Keratinocyte (primary cell): Measurements from ENCODE around the gene TCERG1L.

ENCODE experiments used
- EZH2 ChIP-seq: IDR thresholded peaks from one replicate; pipeline ENCODE4 v1.6.1; 2012; ENCODE audit warnings: inconsistent platforms, mild to moderate bottlenecking, low read length, moderate library complexity
- TF ChIP-seq, protein P1 (sequence below), 3 experiments: IDR thresholded peaks in 1 of 3; conservative IDR thresholded peaks in 1 of 3; optimal IDR thresholded peaks in 1 of 3; 2 replicates in 2 of 3; 3 replicates in 1 of 3; pipeline versions ENCODE3 to v1.5.1; 2011; ENCODE audit warnings: low read length in 3 of 3, mild to moderate bottlenecking in 3 of 3, moderate library complexity in 2 of 3, control low read depth in 1 of 3, inconsistent platforms in 1 of 3; ENCODE audit not compliant: insufficient read depth in 2 of 3; ENCODE audit errors: extremely low read depth in 1 of 3

DNA sequence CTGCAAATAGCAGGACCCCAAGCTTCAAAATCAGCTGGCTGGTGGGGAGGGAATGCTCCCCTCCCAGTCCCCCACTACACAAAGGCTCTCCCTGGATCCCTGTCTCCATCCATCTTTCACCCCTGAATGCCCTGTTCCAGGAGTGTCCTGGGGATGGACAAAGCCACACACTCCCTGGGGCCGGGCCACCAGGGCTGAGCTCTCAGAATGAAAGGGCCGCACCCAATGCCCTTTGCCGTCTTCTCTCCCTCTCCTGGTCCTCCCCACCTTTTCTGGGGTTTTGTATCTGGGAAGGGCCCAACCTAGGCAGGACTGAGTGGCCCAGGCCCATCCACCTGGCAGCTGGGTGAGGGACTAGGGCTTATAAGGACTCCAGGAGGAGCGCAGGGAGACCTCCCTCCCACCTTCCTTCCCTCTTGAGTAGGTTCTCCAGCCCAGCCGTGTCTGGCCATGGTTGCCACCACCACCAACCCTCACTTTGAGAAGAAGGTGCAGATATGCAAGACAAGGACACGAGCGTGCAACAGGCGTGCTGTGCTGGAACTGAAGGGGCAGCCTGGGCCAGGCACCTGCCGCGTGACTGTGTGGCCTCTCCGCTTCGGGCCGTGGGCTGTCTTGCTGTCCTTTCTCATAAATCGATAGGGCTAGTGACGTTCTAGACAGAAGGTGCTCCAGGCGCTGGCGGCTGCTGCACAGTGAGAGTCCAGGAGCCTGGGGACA lies 157.1 kb downstream of the TCERG1L start:
- TF ChIP-seq, protein P1, sequence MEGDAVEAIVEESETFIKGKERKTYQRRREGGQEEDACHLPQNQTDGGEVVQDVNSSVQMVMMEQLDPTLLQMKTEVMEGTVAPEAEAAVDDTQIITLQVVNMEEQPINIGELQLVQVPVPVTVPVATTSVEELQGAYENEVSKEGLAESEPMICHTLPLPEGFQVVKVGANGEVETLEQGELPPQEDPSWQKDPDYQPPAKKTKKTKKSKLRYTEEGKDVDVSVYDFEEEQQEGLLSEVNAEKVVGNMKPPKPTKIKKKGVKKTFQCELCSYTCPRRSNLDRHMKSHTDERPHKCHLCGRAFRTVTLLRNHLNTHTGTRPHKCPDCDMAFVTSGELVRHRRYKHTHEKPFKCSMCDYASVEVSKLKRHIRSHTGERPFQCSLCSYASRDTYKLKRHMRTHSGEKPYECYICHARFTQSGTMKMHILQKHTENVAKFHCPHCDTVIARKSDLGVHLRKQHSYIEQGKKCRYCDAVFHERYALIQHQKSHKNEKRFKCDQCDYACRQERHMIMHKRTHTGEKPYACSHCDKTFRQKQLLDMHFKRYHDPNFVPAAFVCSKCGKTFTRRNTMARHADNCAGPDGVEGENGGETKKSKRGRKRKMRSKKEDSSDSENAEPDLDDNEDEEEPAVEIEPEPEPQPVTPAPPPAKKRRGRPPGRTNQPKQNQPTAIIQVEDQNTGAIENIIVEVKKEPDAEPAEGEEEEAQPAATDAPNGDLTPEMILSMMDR (optimal IDR thresholded peaks at IDR 0.05 in 1 of 3, IDR thresholded peaks at IDR 0.05 in 1 of 3, conservative IDR thresholded peaks at IDR 0.05 in 1 of 3; ENCODE audit: extremely low read depth in 1 of 3, insufficient read depth in 2 of 3, low read length in 3 of 3): no peak
- TF ChIP-seq EZH2: no peak
